Measurements from ENCODE around the gene SIM1.

SIM1 gene

GRCh38 chr6:100447900-100448748 lies 16.6 kb downstream of the SIM1 start:
- DNase-seq (ENCODE audit: low spot score in 2 of 2) (no peak), ATAC-seq (replicated peaks; ENCODE audit: extremely low read depth, poor library complexity, severe bottlenecking) (no peak)
- Mint-ChIP-seq H3K27ac (ENCODE audit: low read depth) (no peak overlapping the region), H3K4me3 (no peak overlapping the region), H3K4me1 (no peaks in the 10 kb centered on the region), H3K27me3 (no peaks in the 10 kb centered on the region), H3K36me3 (ENCODE audit: insufficient read depth) (peaks cover 5% of the 10 kb centered on the region), H3K9me3 (no peaks in the 10 kb centered on the region)

- H3K4me3 Mint-ChIP-seq = no peak overlapping the region
- ATAC-seq (replicated peaks; ENCODE audit: extremely low read depth, poor library complexity, severe bottlenecking) (no peak), DNase-seq (ENCODE audit: low spot score in 2 of 2) (no peak)
- peaks cover 5% of the 10 kb centered on the region for H3K36me3 Mint-ChIP-seq (ENCODE audit: insufficient read depth)
- H3K9me3 Mint-ChIP-seq = no peaks in the 10 kb centered on the region
- H3K4me1 Mint-ChIP-seq = no peaks in the 10 kb centered on the region
- H3K27me3 Mint-ChIP-seq = no peaks in the 10 kb centered on the region
- H3K27ac Mint-ChIP-seq (ENCODE audit: low read depth) = no peak overlapping the region
Observed at GRCh38 chr6:100447081-100447899, 17.4 kb downstream of the SIM1 start.

GRCh38 chr6:100446115-100447080 lies 18.3 kb downstream of the SIM1 start:
- DNase-seq (ENCODE audit: low spot score in 2 of 2) (no peak), ATAC-seq (replicated peaks; ENCODE audit: extremely low read depth, poor library complexity, severe bottlenecking) (no peak)
- H3K27ac Mint-ChIP-seq (ENCODE audit: low read depth) = no peak overlapping the region
- H3K4me3 Mint-ChIP-seq = no peak overlapping the region
- H3K4me1 Mint-ChIP-seq = no peaks in the 10 kb centered on the region
- H3K36me3 Mint-ChIP-seq (ENCODE audit: insufficient read depth) = peaks cover 5% of the 10 kb centered on the region
- H3K9me3 Mint-ChIP-seq = no peaks in the 10 kb centered on the region
- H3K27me3 Mint-ChIP-seq = peaks cover 9% of the 10 kb centered on the region

GRCh38 chr6:100445512-100445911 lies 19.2 kb downstream of the SIM1 start:
- H3K4me3 Mint-ChIP-seq = no peak overlapping the region
- no peak for DNase-seq (ENCODE audit: low spot score in 2 of 2)
- no peak for ATAC-seq (replicated peaks; ENCODE audit: extremely low read depth, poor library complexity, severe bottlenecking)
- no peaks in the 10 kb centered on the region for H3K4me1 Mint-ChIP-seq
- peaks cover 5% of the 10 kb centered on the region for H3K36me3 Mint-ChIP-seq (ENCODE audit: insufficient read depth)
- H3K9me3 Mint-ChIP-seq = no peaks in the 10 kb centered on the region
- peaks cover 18% of the 10 kb centered on the region for H3K27me3 Mint-ChIP-seq
- H3K27ac Mint-ChIP-seq (ENCODE audit: low read depth) = no peak overlapping the region

- H3K9me3 Mint-ChIP-seq = no peaks in the 10 kb centered on the region
- no peak for ATAC-seq (replicated peaks; ENCODE audit: extremely low read depth, poor library complexity, severe bottlenecking)
- no peaks in the 10 kb centered on the region for H3K36me3 Mint-ChIP-seq (ENCODE audit: insufficient read depth)
- H3K4me1 Mint-ChIP-seq = no peaks in the 10 kb centered on the region
- H3K27me3 Mint-ChIP-seq = peaks cover 52% of the 10 kb centered on the region
- no peak overlapping the region for H3K4me3 Mint-ChIP-seq
- DNase-seq (ENCODE audit: low spot score in 2 of 2) = no peak
- no peak overlapping the region for H3K27ac Mint-ChIP-seq (ENCODE audit: low read depth)
Observed at GRCh38 chr6:100440935-100441334, 23.8 kb downstream of the SIM1 start.

- no peaks in the 10 kb centered on the region for H3K4me1 Mint-ChIP-seq
- no peaks in the 10 kb centered on the region for H3K9me3 Mint-ChIP-seq
- peaks cover 64% of the 10 kb centered on the region for H3K27me3 Mint-ChIP-seq
- no peak overlapping the region for H3K27ac Mint-ChIP-seq (ENCODE audit: low read depth)
- no peak overlapping the region for H3K4me3 Mint-ChIP-seq
- DNase-seq (ENCODE audit: low spot score in 2 of 2) = no peak
- H3K36me3 Mint-ChIP-seq (ENCODE audit: insufficient read depth) = no peaks in the 10 kb centered on the region
- ATAC-seq (replicated peaks; ENCODE audit: extremely low read depth, poor library complexity, severe bottlenecking) = no peak
Observed at GRCh38 chr6:100435299-100435698, 29.4 kb downstream of the SIM1 start.

- Mint-ChIP-seq H3K27ac (ENCODE audit: low read depth) (no peak overlapping the region), H3K9me3 (no peaks in the 10 kb centered on the region), H3K36me3 (ENCODE audit: insufficient read depth) (no peaks in the 10 kb centered on the region), H3K27me3 (peaks cover 51% of the 10 kb centered on the region), H3K4me3 (no peak overlapping the region), H3K4me1 (no peaks in the 10 kb centered on the region)
- DNase-seq (ENCODE audit: low spot score in 2 of 2) (no peak), ATAC-seq (replicated peaks; ENCODE audit: extremely low read depth, poor library complexity, severe bottlenecking) (no peak)
Observed at GRCh38 chr6:100433726-100434435, 30.8 kb downstream of the SIM1 start.

- no peaks in the 10 kb centered on the region for H3K4me1 Mint-ChIP-seq
- H3K27ac Mint-ChIP-seq (ENCODE audit: low read depth) = no peak overlapping the region
- ATAC-seq (replicated peaks; ENCODE audit: extremely low read depth, poor library complexity, severe bottlenecking) (no peak), DNase-seq (ENCODE audit: low spot score in 2 of 2) (no peak)
- no peaks in the 10 kb centered on the region for H3K9me3 Mint-ChIP-seq
- peaks cover 37% of the 10 kb centered on the region for H3K27me3 Mint-ChIP-seq
- H3K36me3 Mint-ChIP-seq (ENCODE audit: insufficient read depth) = no peaks in the 10 kb centered on the region
- no peak overlapping the region for H3K4me3 Mint-ChIP-seq
Observed at GRCh38 chr6:100432136-100432535, 32.6 kb downstream of the SIM1 start.

- DNase-seq (ENCODE audit: low spot score in 2 of 2) (no peak), ATAC-seq (replicated peaks; ENCODE audit: extremely low read depth, poor library complexity, severe bottlenecking) (no peak)
- H3K27ac Mint-ChIP-seq (ENCODE audit: low read depth) = no peak overlapping the region
- H3K4me1 Mint-ChIP-seq = no peaks in the 10 kb centered on the region
- H3K27me3 Mint-ChIP-seq = peaks cover 33% of the 10 kb centered on the region
- no peaks in the 10 kb centered on the region for H3K9me3 Mint-ChIP-seq
- H3K4me3 Mint-ChIP-seq = no peak overlapping the region
- no peaks in the 10 kb centered on the region for H3K36me3 Mint-ChIP-seq (ENCODE audit: insufficient read depth)
Observed at GRCh38 chr6:100430962-100431361, 33.8 kb downstream of the SIM1 start.

- DNase-seq (ENCODE audit: low spot score in 2 of 2) = no peak
Observed at GRCh38 chr6:100427452-100427851, 37.3 kb downstream of the SIM1 start.

GRCh38 chr6:100426744-100427338 lies 37.9 kb downstream of the SIM1 start:
- Mint-ChIP-seq H3K27me3 (no peaks in the 10 kb centered on the region), H3K9me3 (no peaks in the 10 kb centered on the region), H3K4me1 (no peaks in the 10 kb centered on the region), H3K27ac (ENCODE audit: low read depth) (no peak overlapping the region), H3K36me3 (ENCODE audit: insufficient read depth) (no peaks in the 10 kb centered on the region), H3K4me3 (no peak overlapping the region)
- ATAC-seq (replicated peaks; ENCODE audit: extremely low read depth, poor library complexity, severe bottlenecking) (no peak), DNase-seq (ENCODE audit: low spot score in 2 of 2) (no peak)

More at GRCh38 chr6:100427452-100427851, 37.3 kb downstream of the SIM1 start:
- Mint-ChIP-seq H3K4me1 (no peaks in the 10 kb centered on the region), H3K27ac (ENCODE audit: low read depth) (no peak overlapping the region), H3K9me3 (no peaks in the 10 kb centered on the region), H3K4me3 (no peak overlapping the region), H3K36me3 (ENCODE audit: insufficient read depth) (no peaks in the 10 kb centered on the region), H3K27me3 (peaks cover 5% of the 10 kb centered on the region)
- ATAC-seq (replicated peaks; ENCODE audit: extremely low read depth, poor library complexity, severe bottlenecking) = no peak
